H1 (cell line): ENCODE results near the gene CDKN1A. TPM values are rescaled to one million over a fixed set of nuclear protein-coding genes. Genes with fewer than 3 reads are reported as not detected.

Experiments used
- CTCF ChIA-PET: fragments of 300-600 bp; sonication (Branson Sonifier 250); formaldehyde crosslinking; loops from one replicate; lab custom pipeline; 2021; ENCODE audit not compliant: partially characterized antibody; lab: Charles Lee
- POLR2A ChIA-PET: fragments of 300-600 bp; sonication (Branson Sonifier 250); formaldehyde crosslinking; loops from one replicate; lab custom pipeline; 2021; ENCODE audit warnings: inconsistent platforms; ENCODE audit not compliant: partially characterized antibody; lab: Charles Lee
- DNase-seq, 2 experiments: peaks; one replicate each; pipeline versions ENCODE4 v3.0.0 to v3.0.0-alpha.2; 2010 to 2022; ENCODE audit warnings: low spot score in 2 of 2, low read depth in 1 of 2, mixed read lengths in 1 of 2
- FAIRE-seq: peaks from 2 replicates; lab custom pipeline; 2011; peaks lifted over from hg19 to GRCh38; lab: Jason Lieb, UNC
- H2AFZ ChIP-seq: 2 replicates; pipeline ENCODE4 v1.8.1; 2012; ENCODE audit warnings: low read length, inconsistent platforms
- H2AK5ac ChIP-seq: 2 replicates; pipeline ENCODE4 v1.6.1; 2013; ENCODE audit warnings: low read depth, low read length
- H2BK120ac ChIP-seq: replicated peaks from 2 replicates; pipeline ENCODE3; 2013; ENCODE audit warnings: low read depth, low read length, inconsistent platforms
- H2BK12ac ChIP-seq: 2 replicates; pipeline ENCODE4 v1.6.1; 2013; ENCODE audit warnings: low read depth, low read length
- H2BK15ac ChIP-seq: 2 replicates; pipeline ENCODE4 v1.6.1; 2013; ENCODE audit warnings: low read length
- H2BK20ac ChIP-seq: 2 replicates; pipeline ENCODE4 v1.6.1; 2013; ENCODE audit warnings: low read length
- H2BK5ac ChIP-seq: 2 replicates; pipeline ENCODE4 v1.6.1; 2013; ENCODE audit warnings: low read depth, low read length
- H3K14ac ChIP-seq: 2 replicates; pipeline ENCODE4 v1.6.1; 2013; ENCODE audit warnings: inconsistent platforms; ENCODE audit not compliant: insufficient read length
- H3K18ac ChIP-seq: 2 replicates; pipeline ENCODE4 v1.6.1; 2013; ENCODE audit warnings: low read length; ENCODE audit errors: extremely low read depth
- H3K23ac ChIP-seq: 2 replicates; pipeline ENCODE4 v1.6.1; 2013; ENCODE audit warnings: inconsistent platforms; ENCODE audit not compliant: insufficient read length
- H3K23me2 ChIP-seq: 2 replicates; pipeline ENCODE4 v1.6.1; 2013; ENCODE audit warnings: low read depth, low read length
- H3K27ac ChIP-seq: 2 replicates; pipeline ENCODE4 v1.6.1; 2011; ENCODE audit warnings: low read depth, low read length, inconsistent platforms
- H3K27me3 ChIP-seq, 4 experiments: replicated peaks in 1 of 4; 1 replicate in 1 of 4; 2 replicates in 3 of 4; pipeline versions ENCODE4 v1.6.1 to v1.8.1; 2011 to 2013; ENCODE audit warnings: low read length in 3 of 4, mild to moderate bottlenecking in 3 of 4, inconsistent platforms in 2 of 4, mixed read lengths in 2 of 4, moderate library complexity in 1 of 4; ENCODE audit not compliant: control insufficient read depth in 3 of 4, insufficient read depth in 3 of 4; ENCODE audit errors: extremely low read depth in 1 of 4
- H3K36me3 ChIP-seq, 4 experiments: 2 replicates each; pipeline versions ENCODE4 v1.6.1 to v1.8.1; 2011 to 2013; ENCODE audit warnings: mild to moderate bottlenecking in 4 of 4, low read length in 3 of 4, moderate library complexity in 2 of 4, control low read depth in 1 of 4, inconsistent platforms in 1 of 4; ENCODE audit not compliant: insufficient read depth in 4 of 4, control insufficient read depth in 2 of 4
- H3K4ac ChIP-seq: replicated peaks from 2 replicates; pipeline ENCODE3; 2013; ENCODE audit warnings: low read length, low read depth, mixed read lengths, inconsistent platforms; ENCODE audit not compliant: insufficient read length
- H3K4me1 ChIP-seq, 4 experiments: replicated peaks in 1 of 4; 1 replicate in 1 of 4; 2 replicates in 3 of 4; pipeline versions ENCODE4 v1.6.1 to v1.8.1; 2011 to 2013; ENCODE audit warnings: low read length in 3 of 4, inconsistent platforms in 2 of 4, mixed read lengths in 1 of 4; ENCODE audit not compliant: insufficient read depth in 4 of 4, control insufficient read depth in 3 of 4
- H3K4me2 ChIP-seq, 2 experiments: 2 replicates each; pipeline versions ENCODE4 v1.6.1 to v1.8.1; 2011 to 2013; ENCODE audit warnings: low read depth in 2 of 2, low read length in 2 of 2, control low read depth in 1 of 2, inconsistent platforms in 1 of 2, mild to moderate bottlenecking in 1 of 2; ENCODE audit not compliant: insufficient read depth in 1 of 2
- H3K4me3 ChIP-seq, 4 experiments: fragments of 200-600, 300-600 bp in 1 of 4; sonication (generic), shearing (Covaris generic), sonication (Bioruptor Twin) in 1 of 4; 2 replicates each; pipeline versions ENCODE4 v1.5.1 to v1.8.1; 2011 to 2016; ENCODE audit warnings: low read length in 4 of 4, low read depth in 3 of 4, control low read depth in 2 of 4, inconsistent platforms in 2 of 4, mild to moderate bottlenecking in 2 of 4, mixed read lengths in 1 of 4, moderate library complexity in 1 of 4; ENCODE audit not compliant: insufficient read depth in 2 of 4; ENCODE audit errors: extremely low read depth in 1 of 4
- H3K56ac ChIP-seq: replicated peaks from 2 replicates; pipeline ENCODE3; 2013; ENCODE audit warnings: low read depth, mild to moderate bottlenecking, mixed read lengths, low read length, inconsistent platforms; ENCODE audit not compliant: insufficient read length
- H3K79me1 ChIP-seq: 2 replicates; pipeline ENCODE4 v1.6.1; 2013; ENCODE audit warnings: low read depth, low read length, control low read depth
- H3K79me2 ChIP-seq, 2 experiments: 2 replicates each; pipeline versions ENCODE4 v1.6.1 to v1.8.1; 2012 to 2013; ENCODE audit warnings: low read length in 2 of 2, mild to moderate bottlenecking in 2 of 2, inconsistent platforms in 1 of 2; ENCODE audit not compliant: insufficient read depth in 2 of 2, control insufficient read depth in 1 of 2
- H3K9ac ChIP-seq, 4 experiments: replicated peaks in 1 of 4; 1 replicate in 1 of 4; 2 replicates in 3 of 4; pipeline versions ENCODE4 v1.6.1 to v1.8.1; 2011 to 2013; ENCODE audit warnings: low read depth in 3 of 4, low read length in 3 of 4, control low read depth in 2 of 4, mild to moderate bottlenecking in 2 of 4, moderate library complexity in 2 of 4, inconsistent platforms in 1 of 4; ENCODE audit errors: extremely low read depth in 1 of 4
- H3K9me3 ChIP-seq, 2 experiments: 2 replicates each; pipeline versions ENCODE4 v1.6.1 to v1.8.1; 2012 to 2013; ENCODE audit warnings: mild to moderate bottlenecking in 2 of 2, moderate library complexity in 2 of 2, control low read depth in 1 of 2, inconsistent platforms in 1 of 2, low read depth in 1 of 2, low read length in 1 of 2, mixed read lengths in 1 of 2; ENCODE audit not compliant: insufficient read depth in 2 of 2
- H4K20me1 ChIP-seq, 2 experiments: replicated peaks in 1 of 2; 2 replicates each; pipeline versions ENCODE3 to v1.8.1; 2011 to 2013; ENCODE audit warnings: inconsistent platforms in 2 of 2, low read length in 2 of 2, mild to moderate bottlenecking in 1 of 2; ENCODE audit not compliant: insufficient read depth in 2 of 2, control insufficient read depth in 1 of 2
- H4K5ac ChIP-seq: 2 replicates; pipeline ENCODE4 v1.6.1; 2013; ENCODE audit warnings: low read length, low read depth, mixed read lengths, inconsistent platforms; ENCODE audit not compliant: insufficient read length
- H4K8ac ChIP-seq: 2 replicates; pipeline ENCODE4 v1.8.0; 2013; ENCODE audit warnings: mild to moderate bottlenecking, moderate library complexity, low read length, inconsistent platforms; ENCODE audit not compliant: insufficient read depth; ENCODE audit errors: extremely low read depth
- H4K91ac ChIP-seq: replicated peaks from 2 replicates; pipeline ENCODE3; 2013; ENCODE audit warnings: low read length, mixed read lengths, inconsistent platforms; ENCODE audit not compliant: insufficient read length
- KDM1A ChIP-seq: fragments of 200-600, 300-600 bp; sonication (generic); IDR thresholded peaks from 2 replicates; pipeline ENCODE4 v1.7.1; 2016; ENCODE audit warnings: mild to moderate bottlenecking, low read length, borderline replicate concordance
- SIRT6 ChIP-seq: IDR thresholded peaks from one replicate; pipeline ENCODE4 v1.7.1; 2012; ENCODE audit warnings: low read length, inconsistent platforms
- WGBS, 2 experiments: shearing (Covaris generic) in 1 of 2; methylation state at CpG; one replicate each; pipeline versions ENCODE4 v1.1.6 to v1.1.7; 2013 to 2015; ENCODE audit warnings: low lambda C conversion rate in 2 of 2, mixed read lengths in 2 of 2, inconsistent platforms in 1 of 2, low coverage in 1 of 2, missing lambda C conversion rate in 1 of 2; ENCODE audit not compliant: insufficient replicate concordance in 2 of 2, insufficient coverage in 1 of 2, insufficient read length in 1 of 2; ENCODE audit errors: extremely low coverage in 1 of 2, missing lambda C conversion rate in 1 of 2; 5-methylcytosine and 5-hydroxymethylcytosine counted together
- polyA plus RNA-seq, 7 experiments: library from polyadenylated mRNA; depleted of rRNA in 3 of 7; stranded (reverse) in 5 of 7; unstranded in 2 of 7; fragments of >200 nt in 5 of 7; fragments of 200-250 nt in 2 of 7; gene quantifications; 1 replicate in 5 of 7; 2 replicates in 1 of 7; 4 replicates in 1 of 7; pipeline versions ENCODE4 v1.2.1 to v1.2.3, GENCODE V29; 2011 to 2013; ENCODE audit warnings: missing spikeins in 2 of 7, mixed read lengths in 2 of 7
- total RNA-seq: library from RNA; stranded (reverse); fragmentation: NEBNext Ultra II Directional; extraction: Animal tissue kit (Norgen Biotek cat#: 25700); gene quantifications from 2 replicates; pipeline ENCODE4 v1.2.1, GENCODE V29; 2021

The CDKN1A gene
- total and polyA plus RNA-seq, 2 of the 8 experiments (the other 6 are each of a cell fraction or from before 2014, with no cell fraction given): 15.2 to 36.0 TPM

- Histone ChIP-seq H3K27me3 (no peaks in the 10 kb centered on the region), H4K20me1 (no peaks in the 10 kb centered on the region), H3K79me2 (no peaks in the 10 kb centered on the region), H4K5ac (no peak overlapping the region), H2AFZ (no peak overlapping the region), H3K36me3 (no peaks in the 10 kb centered on the region), H4K91ac (no peak overlapping the region), H3K23ac (no peak overlapping the region), H3K4me2 (no peak overlapping the region), H2BK15ac (no peak overlapping the region), H2BK5ac (no peak overlapping the region), H3K79me1 (no peaks in the 10 kb centered on the region), H2AK5ac (no peak overlapping the region), H3K4ac (no peak overlapping the region), H3K14ac (no peak overlapping the region), H3K4me3 (no peak overlapping the region), H3K4me1 (peaks cover 0 to 4% (median 1%) of the 10 kb centered on the region in 4 experiments; a peak in 2 of 7 replicates), H4K8ac (no peak overlapping the region), H3K9ac (no peak overlapping the region), H3K27ac (no peak overlapping the region), H2BK20ac (no peak overlapping the region), H2BK120ac (no peak overlapping the region), H3K9me3 (no peaks in the 10 kb centered on the region), H3K23me2 (no peaks in the 10 kb centered on the region), H2BK12ac (no peak overlapping the region), H3K56ac (no peak overlapping the region), H3K18ac (no peak overlapping the region)
- 87% methylated on average over 5 of the region's 5 CpGs; no CpG with 5 or more reads in 1 of the 2 experiments for WGBS, 2 experiments
- no peak for FAIRE-seq
- ChIA-PET POLR2A (interaction anchor here (1.0 to 1.3 kb wide), 2 partner anchors 27 to 28 kb away, joined by 3 to 4 read pairs; no protein-coding TSS in a partner anchor), CTCF (interaction anchor here (1.0 to 1.2 kb wide), 2 partner anchors 10 to 485 kb away, joined by 3 read pairs; no protein-coding TSS in a partner anchor)
- no peak for DNase-seq
- TF ChIP-seq SIRT6: no peak
- TF ChIP-seq KDM1A: peak; percentile 58; the same call in 1 of the 2 replicates
Observed at GRCh38 chr6:36636283-36636682, 42.2 kb upstream of the CDKN1A start.
